ENCODE measurements around the gene PDE1C. TPM values are rescaled to one million over a fixed set of nuclear protein-coding genes. Genes with fewer than 3 reads are reported as not detected.
"Not testable (repeated sequence)": the region's sequence is repeated elsewhere in the genome, so short reads cannot be mapped to it uniquely, and the experiment has no call there.

PDE1C gene
- polyA plus RNA-seq, 1 donor from 2014 or later: not detected

DNA sequence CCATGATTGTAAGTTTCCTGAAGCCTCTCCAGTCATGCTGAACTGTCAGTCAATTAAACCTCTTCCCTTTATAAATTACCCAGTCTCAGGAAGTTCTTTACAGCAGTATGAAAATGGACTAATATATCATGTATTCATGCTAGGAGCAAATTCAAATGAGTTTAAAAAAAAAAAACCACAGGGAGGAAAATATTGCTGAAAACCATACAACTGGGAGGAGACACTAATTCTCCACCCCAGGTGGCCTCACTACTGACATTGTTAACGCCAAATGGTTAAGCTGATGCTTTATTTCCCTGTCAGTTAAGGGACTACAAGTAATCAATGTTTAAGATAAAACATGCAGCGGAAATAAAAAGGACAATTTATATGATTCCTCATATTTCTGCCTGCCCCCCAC is 55.1 kb downstream of the PDE1C start:
- Mint-ChIP-seq H3K4me1 (peaks cover 0 to 1% (median 0%) of the 10 kb centered on the region in 3 donors), H3K4me3 (no peak overlapping the region), H3K27ac (no peak overlapping the region), H3K36me3 (no peaks in the 10 kb centered on the region), H3K9me3 (peaks cover 2 to 30% (median 3%) of the 10 kb centered on the region in 3 donors), H3K27me3 (peaks cover 1% of the 10 kb centered on the region)

DNA sequence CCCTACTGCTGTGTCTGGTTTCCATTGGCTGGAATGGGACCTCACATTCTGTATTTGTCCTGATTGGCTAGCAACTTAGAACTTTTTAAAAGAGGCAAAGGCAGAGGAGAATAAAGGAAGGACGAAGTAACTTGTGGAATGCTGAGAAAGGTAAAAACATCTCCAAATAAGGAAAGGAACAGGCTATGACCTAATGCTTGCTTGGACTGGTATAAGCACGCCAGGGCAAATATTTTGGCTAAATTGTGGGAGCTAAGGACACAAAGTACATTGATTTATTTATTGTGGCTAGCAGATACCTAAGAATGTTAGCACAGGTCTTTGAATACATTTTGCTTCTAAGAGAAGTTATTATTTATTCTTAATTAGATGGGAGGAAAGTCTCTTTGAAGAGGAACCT is 56.7 kb downstream of the PDE1C start:
- H3K4me1 Mint-ChIP-seq, H3K27ac Mint-ChIP-seq, H3K36me3 Mint-ChIP-seq, H3K27me3 Mint-ChIP-seq: not testable (repeated sequence)
- Mint-ChIP-seq H3K9me3 (peaks cover 2 to 30% (median 3%) of the 10 kb centered on the region in 3 donors), H3K4me3 (peak overlapping the region in 1 of 4 donors; percentile 59)

DNA sequence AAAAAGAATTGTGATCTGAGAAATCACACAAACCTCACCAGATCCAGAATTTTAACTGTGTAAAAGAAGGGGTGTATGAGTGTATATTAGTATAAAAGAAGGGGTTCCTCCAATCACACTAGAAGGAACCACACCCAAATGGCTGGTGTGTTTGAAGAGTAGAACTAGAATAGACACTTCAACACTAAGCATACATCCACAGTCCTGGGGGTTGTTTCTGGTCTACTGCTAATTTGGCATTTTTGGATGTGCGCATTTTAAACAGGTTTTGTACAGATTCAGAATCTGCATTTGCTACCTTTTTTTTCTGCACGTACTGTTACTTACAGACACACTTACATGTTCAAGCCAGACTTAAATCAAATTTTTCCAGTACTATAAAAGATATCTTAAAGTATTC is 64.6 kb downstream of the PDE1C start:
- H3K4me1 Mint-ChIP-seq: no peaks in the 10 kb centered on the region
- H3K4me3 Mint-ChIP-seq: no peak overlapping the region
- no peak overlapping the region for H3K27ac Mint-ChIP-seq
- H3K27me3 Mint-ChIP-seq: no peaks in the 10 kb centered on the region
- peaks cover 2 to 13% (median 5%) of the 10 kb centered on the region in 3 donors for H3K9me3 Mint-ChIP-seq
- no peaks in the 10 kb centered on the region for H3K36me3 Mint-ChIP-seq

DNA sequence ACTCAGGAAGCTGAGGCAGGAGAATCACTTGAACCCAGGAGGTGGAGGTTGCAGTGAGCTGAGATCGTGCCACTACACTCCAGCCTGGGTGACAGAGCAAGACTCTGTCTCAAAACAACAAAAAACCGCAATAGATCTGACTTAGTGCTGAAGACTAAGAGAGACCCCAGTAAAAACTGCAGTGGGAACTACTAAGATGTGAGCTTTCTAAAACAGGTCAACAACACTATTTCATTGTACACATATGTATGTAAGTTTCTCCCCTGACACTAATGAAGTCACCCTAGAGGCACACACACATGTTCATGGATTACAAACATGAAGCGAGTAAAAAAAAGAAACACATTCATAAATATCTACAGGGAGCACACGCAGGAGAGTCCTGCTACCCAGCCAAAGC is 68.3 kb downstream of the PDE1C start:
- Mint-ChIP-seq H3K27ac (no peak overlapping the region), H3K9me3 (peaks cover 2 to 10% (median 7%) of the 10 kb centered on the region in 3 donors), H3K4me3 (no peak overlapping the region), H3K27me3 (no peaks in the 10 kb centered on the region), H3K4me1 (no peaks in the 10 kb centered on the region), H3K36me3 (no peaks in the 10 kb centered on the region)

DNA sequence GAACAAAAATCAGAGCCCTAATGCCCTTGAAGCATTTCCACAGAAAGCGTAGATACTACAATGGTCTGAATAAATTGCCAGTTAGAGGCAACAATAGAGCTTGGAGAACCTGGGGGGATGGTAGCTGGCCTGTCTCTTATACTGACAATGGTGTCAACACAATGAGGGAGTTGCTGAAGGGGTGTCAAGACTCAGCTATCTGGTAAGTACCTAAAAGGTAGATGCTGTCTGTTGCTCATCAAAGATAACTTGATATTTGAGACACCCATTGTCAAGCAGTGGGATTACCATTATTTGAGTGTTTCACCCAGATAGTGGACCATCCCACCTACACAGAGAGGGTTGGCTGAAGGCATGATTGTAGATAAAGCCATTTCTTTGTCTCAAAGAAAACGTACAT is 72.8 kb downstream of the PDE1C start:
- Mint-ChIP-seq H3K4me1 (no peaks in the 10 kb centered on the region), H3K9me3 (peaks cover 4 to 7% (median 6%) of the 10 kb centered on the region in 3 donors), H3K27me3 (no peaks in the 10 kb centered on the region), H3K36me3 (no peaks in the 10 kb centered on the region), H3K4me3 (no peak overlapping the region), H3K27ac (no peak overlapping the region)

DNA sequence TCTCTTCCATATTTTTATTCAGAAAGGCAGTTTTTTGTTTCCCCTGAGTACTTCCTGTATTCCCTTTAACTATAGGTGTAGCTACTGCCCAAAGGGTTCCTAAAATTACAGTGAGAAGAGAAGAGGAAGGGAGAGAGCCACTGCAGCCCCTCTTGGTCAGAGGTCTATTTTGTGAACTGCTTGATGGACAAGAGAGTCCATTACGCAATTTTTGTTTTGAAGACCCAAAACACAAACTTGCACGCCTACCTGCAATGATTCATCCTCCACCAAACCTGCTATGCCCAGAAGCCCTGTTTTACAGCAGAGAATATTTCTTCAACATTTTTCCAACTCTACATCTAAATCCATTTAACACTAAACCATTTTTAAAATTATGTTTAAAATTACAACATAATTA is 75.1 kb downstream of the PDE1C start:
- no peaks in the 10 kb centered on the region for H3K27me3 Mint-ChIP-seq
- H3K4me3 Mint-ChIP-seq: no peak overlapping the region
- no peak overlapping the region for H3K27ac Mint-ChIP-seq
- H3K9me3 Mint-ChIP-seq: peaks cover 0 to 2% (median under 1%) of the 10 kb centered on the region in 3 donors
- no peaks in the 10 kb centered on the region for H3K36me3 Mint-ChIP-seq
- no peaks in the 10 kb centered on the region for H3K4me1 Mint-ChIP-seq

DNA sequence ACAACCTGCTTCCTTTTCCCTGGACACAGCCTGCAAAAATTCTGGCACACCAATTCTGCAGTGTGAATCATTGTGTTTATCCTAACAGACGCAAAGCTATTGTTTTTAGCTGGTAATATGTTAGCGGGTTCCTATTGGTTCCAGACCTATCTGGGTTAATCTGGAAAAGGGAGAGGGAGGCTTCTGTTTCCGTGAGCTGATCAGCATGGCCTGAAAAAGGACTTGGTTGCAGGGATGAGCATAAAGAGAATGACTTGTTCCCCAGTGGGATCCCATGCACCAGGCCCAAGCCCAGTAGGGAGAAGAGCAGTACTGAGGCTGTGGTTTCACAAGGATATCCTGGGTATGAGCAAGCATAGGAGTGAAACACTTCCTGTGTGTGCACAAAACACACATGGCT is 78.4 kb downstream of the PDE1C start:
- H3K27ac Mint-ChIP-seq: no peak overlapping the region
- no peaks in the 10 kb centered on the region for H3K36me3 Mint-ChIP-seq
- H3K9me3 Mint-ChIP-seq: peaks cover 0 to 2% (median 2%) of the 10 kb centered on the region in 3 donors
- no peaks in the 10 kb centered on the region for H3K27me3 Mint-ChIP-seq
- no peaks in the 10 kb centered on the region for H3K4me1 Mint-ChIP-seq
- H3K4me3 Mint-ChIP-seq: no peak overlapping the region

DNA sequence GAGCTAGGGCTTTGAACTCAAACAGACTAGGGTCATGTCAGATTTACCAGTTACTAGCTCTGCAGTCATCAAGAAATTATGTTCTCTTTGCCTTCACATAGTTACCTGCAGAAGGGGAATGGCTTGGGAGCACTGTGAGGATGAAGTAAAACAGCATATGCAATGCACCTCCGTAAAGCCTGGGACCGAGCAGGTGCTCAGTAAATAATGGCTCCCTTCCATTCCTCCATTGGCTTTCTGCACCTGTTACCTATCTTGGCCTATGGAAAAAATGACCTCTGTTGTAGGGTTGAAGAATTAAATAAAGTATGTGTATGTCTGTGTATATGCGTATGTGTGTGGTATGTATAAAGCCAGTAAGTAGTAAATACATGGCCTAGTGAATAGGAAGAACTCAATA is 78.8 kb downstream of the PDE1C start:
- Mint-ChIP-seq H3K36me3 (no peaks in the 10 kb centered on the region), H3K4me1 (no peaks in the 10 kb centered on the region), H3K27me3 (no peaks in the 10 kb centered on the region)

DNA sequence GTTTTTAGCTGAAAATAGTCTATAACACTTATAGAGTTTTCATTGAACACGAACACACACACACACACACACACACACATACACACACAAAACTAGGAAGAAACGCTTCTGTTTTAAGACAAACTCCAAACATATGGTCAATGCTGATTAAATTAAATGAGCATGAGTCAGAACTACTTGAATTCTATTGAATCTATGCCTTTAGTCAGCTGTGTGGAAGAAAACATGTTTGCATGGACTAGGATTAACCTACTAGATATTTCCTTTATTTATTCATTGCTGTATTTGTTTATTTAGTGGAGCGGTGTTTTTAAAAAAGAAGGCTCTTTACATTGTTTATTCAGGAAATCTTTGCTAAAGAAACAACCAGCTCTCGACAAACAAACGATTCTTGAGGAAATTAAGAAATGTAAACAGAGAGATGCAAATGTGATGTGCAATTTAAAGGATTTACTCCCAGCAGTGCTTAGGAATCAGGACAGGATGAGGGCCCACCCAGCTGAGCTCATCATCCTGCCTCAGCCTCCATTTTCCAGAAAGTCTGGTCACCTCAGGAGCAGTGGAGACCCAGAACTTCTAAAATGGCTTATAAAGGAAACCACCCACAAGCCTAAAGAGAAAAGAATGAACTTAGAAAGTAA is 83.2 kb downstream of the PDE1C start:
- no peaks in the 10 kb centered on the region for H3K4me1 Mint-ChIP-seq
- H3K9me3 Mint-ChIP-seq: peaks cover 4 to 5% (median 4%) of the 10 kb centered on the region in 3 donors
- H3K27me3 Mint-ChIP-seq: peaks cover 1% of the 10 kb centered on the region
- H3K4me3 Mint-ChIP-seq: no peak overlapping the region
- H3K27ac Mint-ChIP-seq: no peak overlapping the region
- H3K36me3 Mint-ChIP-seq: peaks cover 2% of the 10 kb centered on the region

More for the DNA sequence above, 78.8 kb downstream of the PDE1C start:
- Mint-ChIP-seq H3K27ac (no peak overlapping the region), H3K9me3 (peaks cover 0 to 2% (median 2%) of the 10 kb centered on the region in 3 donors), H3K4me3 (no peak overlapping the region)

DNA sequence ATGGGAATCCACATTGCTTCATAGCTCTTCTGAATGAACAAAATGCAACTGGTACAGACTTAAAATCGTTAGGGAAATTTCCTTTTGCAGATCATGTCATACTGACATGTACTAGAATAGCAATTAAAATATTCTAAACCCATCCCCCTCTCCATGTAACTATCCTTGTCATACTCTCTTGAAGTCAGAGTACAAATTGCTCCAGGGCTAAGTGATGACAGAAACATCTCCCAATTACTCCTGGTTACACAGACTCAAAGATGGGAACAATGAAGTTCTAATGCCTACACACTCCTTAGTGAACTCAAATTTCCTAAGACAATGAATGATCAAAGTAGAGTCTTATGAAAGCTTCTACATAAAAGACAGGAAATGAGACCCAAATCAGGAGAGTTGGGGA is 87.2 kb downstream of the PDE1C start:
- H3K9me3 Mint-ChIP-seq: peaks cover 3 to 4% (median 4%) of the 10 kb centered on the region in 3 donors
- peaks cover 0 to 1% (median 0%) of the 10 kb centered on the region in 3 donors for H3K4me1 Mint-ChIP-seq
- no peak overlapping the region for H3K4me3 Mint-ChIP-seq
- peaks cover 2% of the 10 kb centered on the region for H3K36me3 Mint-ChIP-seq
- no peak overlapping the region for H3K27ac Mint-ChIP-seq
- peaks cover 1% of the 10 kb centered on the region for H3K27me3 Mint-ChIP-seq

DNA sequence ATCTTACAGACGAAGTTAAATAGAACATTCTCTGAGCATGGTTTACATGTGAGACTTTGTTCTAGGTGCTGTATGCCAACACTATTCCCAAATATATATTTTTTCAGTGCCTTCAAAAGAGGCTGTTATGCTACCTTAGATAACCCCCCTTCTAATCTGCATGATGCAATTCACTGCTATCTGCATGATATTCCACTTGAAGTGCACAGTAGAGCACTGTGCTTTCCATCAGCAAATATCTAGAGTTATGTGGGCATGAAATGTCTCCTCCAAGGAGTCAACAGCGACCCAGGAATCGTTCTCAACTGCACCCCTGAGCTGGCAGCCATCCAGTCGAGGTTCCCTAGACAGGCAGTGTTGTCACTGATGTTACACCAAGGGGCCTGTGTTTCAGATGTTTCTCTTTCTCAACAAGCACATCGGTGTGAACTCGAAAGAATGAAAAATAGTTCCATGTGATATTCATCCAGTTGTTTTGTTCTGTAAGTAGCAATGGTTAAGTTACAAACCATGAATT is 88.3 kb downstream of the PDE1C start:
- Mint-ChIP-seq H3K4me1 (peaks cover 0 to 1% (median 0%) of the 10 kb centered on the region in 3 donors), H3K9me3 (peaks cover 4 to 14% (median 5%) of the 10 kb centered on the region in 3 donors), H3K27ac (no peak overlapping the region), H3K4me3 (no peak overlapping the region), H3K36me3 (peaks cover 2% of the 10 kb centered on the region), H3K27me3 (peaks cover 1% of the 10 kb centered on the region)

DNA sequence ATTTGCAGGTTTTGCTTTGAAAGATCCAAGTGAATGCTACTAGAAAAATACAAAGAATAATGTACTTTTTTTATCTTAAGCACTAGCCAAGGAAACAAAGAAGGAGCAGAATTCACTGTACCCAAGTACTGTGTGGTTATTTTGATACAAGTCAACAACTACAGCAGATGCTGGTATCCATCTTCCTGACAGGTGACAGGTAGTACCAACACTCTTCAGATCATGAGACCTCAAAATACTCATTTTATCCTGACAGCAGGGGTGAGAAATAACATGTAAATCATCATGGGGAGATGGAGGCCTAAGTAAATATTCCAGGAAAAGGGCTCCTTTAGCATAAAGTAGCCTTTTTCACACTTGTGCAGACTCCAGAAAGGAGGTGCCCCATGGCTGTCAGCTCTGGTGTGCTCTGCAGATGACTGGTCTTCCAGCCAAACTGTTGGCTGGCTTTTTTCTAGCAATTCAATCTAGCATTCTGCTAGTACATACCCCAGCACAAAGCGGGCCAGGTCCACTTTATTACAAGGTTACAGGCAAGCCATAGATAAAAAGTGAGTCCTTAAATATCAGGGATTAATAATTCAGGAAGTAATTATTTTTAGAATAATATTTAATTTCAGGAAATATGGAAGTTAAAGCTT is 90.4 kb downstream of the PDE1C start:
- peaks cover 4 to 17% (median 9%) of the 10 kb centered on the region in 3 donors for H3K9me3 Mint-ChIP-seq
- no peak overlapping the region for H3K27ac Mint-ChIP-seq
- peaks cover 1% of the 10 kb centered on the region for H3K27me3 Mint-ChIP-seq
- H3K4me3 Mint-ChIP-seq: no peak overlapping the region
- H3K4me1 Mint-ChIP-seq: peaks cover 0 to 1% (median 0%) of the 10 kb centered on the region in 3 donors
- H3K36me3 Mint-ChIP-seq: no peaks in the 10 kb centered on the region

DNA sequence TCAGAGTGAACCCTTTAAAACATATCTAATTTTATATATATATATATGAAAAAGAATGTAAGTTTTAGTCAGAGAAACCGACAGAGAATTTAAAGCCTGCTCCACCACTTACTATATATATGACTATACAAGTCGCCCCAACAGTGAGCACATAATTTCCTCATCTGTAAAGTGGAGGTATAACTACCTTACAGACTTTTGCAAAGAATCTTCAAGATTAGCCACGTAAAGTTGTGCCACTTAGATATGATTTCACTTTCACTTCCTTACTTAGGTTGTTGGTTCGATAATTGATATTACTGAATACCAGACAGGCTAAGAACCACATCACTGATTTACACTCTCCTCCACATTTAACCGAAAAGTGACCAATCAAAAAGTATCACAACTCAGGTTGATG is 94.7 kb downstream of the PDE1C start:
- peaks cover 0 to 1% (median 0%) of the 10 kb centered on the region in 3 donors for H3K4me1 Mint-ChIP-seq
- H3K9me3 Mint-ChIP-seq: peaks cover 6 to 17% (median 7%) of the 10 kb centered on the region in 3 donors
- H3K4me3 Mint-ChIP-seq: no peak overlapping the region
- H3K27ac Mint-ChIP-seq: no peak overlapping the region
- H3K36me3 Mint-ChIP-seq: no peaks in the 10 kb centered on the region
- peaks cover 1% of the 10 kb centered on the region for H3K27me3 Mint-ChIP-seq

DNA sequence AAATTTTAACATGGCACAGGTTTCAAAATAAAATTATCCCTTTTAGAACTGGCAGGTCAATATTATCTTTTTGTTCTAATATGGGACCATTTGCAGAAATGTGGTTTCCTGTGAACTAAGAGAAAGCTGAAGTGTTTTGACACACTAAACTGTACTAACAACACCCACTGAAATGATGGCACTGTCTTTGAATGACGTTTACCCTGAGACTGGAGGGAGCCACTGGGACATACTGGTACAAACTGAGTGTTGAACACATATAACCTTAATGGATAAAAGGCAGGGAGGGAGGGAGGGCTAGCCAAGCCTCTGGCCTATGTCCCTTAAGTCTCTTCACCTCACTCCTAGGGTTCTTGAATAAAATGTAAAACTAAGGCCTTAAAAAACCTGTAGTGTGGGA is 95.9 kb downstream of the PDE1C start:
- Mint-ChIP-seq H3K4me3 (no peak overlapping the region), H3K36me3 (no peaks in the 10 kb centered on the region), H3K27me3 (peaks cover 1% of the 10 kb centered on the region), H3K4me1 (peaks cover 0 to under 1% (median 0%) of the 10 kb centered on the region in 3 donors), H3K27ac (no peak overlapping the region), H3K9me3 (peaks cover 6 to 17% (median 10%) of the 10 kb centered on the region in 3 donors)

DNA sequence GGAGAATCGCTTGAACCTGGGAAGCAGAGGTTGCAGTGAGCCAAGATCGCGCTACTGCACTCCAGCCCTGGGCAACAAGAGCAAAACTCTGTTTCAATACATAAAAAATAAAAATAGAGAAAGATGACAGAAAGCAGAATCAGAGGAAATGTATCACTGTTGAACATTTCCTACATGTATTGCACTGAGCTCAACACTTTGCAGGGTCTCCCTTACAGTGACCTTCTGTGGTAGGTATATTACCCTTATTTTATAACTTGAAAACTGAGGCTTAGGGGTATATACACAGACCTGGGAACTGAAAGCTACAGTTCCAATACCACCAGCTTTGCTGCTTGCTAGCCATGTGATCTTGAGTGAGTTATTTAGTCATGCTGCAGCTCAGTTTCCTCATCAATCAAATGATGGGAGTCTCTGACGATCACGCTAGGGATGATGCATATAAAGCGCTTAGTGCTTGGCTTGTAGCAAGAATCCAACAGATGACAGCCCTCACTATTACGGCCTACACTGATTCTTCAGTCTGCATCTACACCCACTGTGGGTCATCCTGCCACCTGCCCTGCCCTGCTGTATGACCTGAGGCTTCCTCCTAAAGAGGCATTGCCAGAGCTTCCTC is 99.0 kb downstream of the PDE1C start:
- H3K4me3 Mint-ChIP-seq: no peak overlapping the region
- peaks cover 1% of the 10 kb centered on the region for H3K27me3 Mint-ChIP-seq
- no peaks in the 10 kb centered on the region for H3K36me3 Mint-ChIP-seq
- no peak overlapping the region for H3K27ac Mint-ChIP-seq
- H3K4me1 Mint-ChIP-seq: no peaks in the 10 kb centered on the region
- peaks cover 2 to 8% (median 3%) of the 10 kb centered on the region in 3 donors for H3K9me3 Mint-ChIP-seq
